Measurements from ENCODE around the gene PDSS2. TPM values are rescaled to one million over a fixed set of nuclear protein-coding genes. Genes with fewer than 3 reads are reported as not detected.

Gene PDSS2
- polyA plus RNA-seq, 1 of the 3 experiments (the other 2 are of a cell fraction), result 5.6 TPM

DNA sequence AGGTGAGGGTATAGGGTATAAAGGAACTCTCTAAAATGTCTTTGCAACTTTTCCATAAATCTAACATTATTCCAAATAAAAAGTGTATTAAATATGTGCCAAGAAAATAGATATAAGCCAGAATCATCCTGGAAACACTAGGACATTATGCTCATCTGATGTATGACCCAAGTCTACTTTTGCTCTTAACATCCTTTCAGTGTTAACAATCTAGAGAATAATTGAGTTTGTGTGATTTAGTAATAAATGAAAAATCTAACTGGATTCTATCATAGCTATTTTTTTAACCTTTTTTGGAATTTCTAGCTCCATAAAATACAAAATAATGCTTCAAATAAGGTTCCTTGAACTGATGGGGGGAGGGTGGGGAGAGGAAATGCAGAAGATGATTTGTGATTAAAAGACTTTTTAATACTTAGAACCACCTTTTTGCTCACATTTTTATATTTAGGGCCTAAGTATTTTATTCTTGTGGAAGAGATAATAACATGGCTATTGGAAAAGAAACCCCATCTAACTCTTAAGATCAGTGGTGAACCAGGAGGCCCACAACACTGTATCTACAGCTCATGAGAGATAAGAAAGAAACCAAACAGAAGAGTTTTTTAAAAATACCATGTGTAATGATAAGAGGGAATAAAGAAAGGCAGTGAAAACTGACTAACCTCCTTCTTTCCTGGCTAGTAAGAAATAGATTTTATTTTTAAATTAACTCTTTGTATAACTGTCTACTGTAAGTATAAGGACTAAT, 68.5 kb downstream of the PDSS2 start:
- no peaks in the 10 kb centered on the region for H4K20me1 ChIP-seq (ENCODE audit: insufficient read depth)
- ChIA-PET POLR2A (no interaction called here), CTCF (no interaction called here)
- no peak overlapping the region for H3K4me2 ChIP-seq
- peaks cover 0 to 9% of the 10 kb centered on the region in 2 experiments for H3K36me3 ChIP-seq (replicated peaks in 1 of 2; ENCODE audit: control insufficient read depth in 1 of 2, insufficient read depth in 2 of 2, low read length in 1 of 2)
- no peak overlapping the region for H3K27ac ChIP-seq (ENCODE audit: low read depth in 2 of 2, low read length in 1 of 2)
- H3K9me3 ChIP-seq, result 0 out of 2 replicates have a peak, but pooled peaks cover 9% of the 10 kb centered on the region
- peaks cover 4% of the 10 kb centered on the region for H3F3A ChIP-seq (replicated peaks; ENCODE audit: insufficient read depth)
- no peaks in the 10 kb centered on the region for H3K27me3 ChIP-seq (ENCODE audit: insufficient read depth)
- H3K79me2 ChIP-seq (ENCODE audit: insufficient read depth), result no peaks in the 10 kb centered on the region
- no peak overlapping the region for H2AFZ ChIP-seq (ENCODE audit: low read depth)
- no peak for TF ChIP-seq RAD21 (IDR thresholded peaks at IDR 0.05; ENCODE audit: low read length)
- no peak for TF ChIP-seq FOXM1 (IDR thresholded peaks at IDR 0.05; ENCODE audit: low read depth)
- no peak for TF ChIP-seq FOXJ3 (CRISPR knock-in tag; IDR thresholded peaks at IDR 0.05)
- no peak for TF ChIP-seq RCOR1 (IDR thresholded peaks at IDR 0.05; ENCODE audit: low read length)
- TF ChIP-seq, protein P1, sequence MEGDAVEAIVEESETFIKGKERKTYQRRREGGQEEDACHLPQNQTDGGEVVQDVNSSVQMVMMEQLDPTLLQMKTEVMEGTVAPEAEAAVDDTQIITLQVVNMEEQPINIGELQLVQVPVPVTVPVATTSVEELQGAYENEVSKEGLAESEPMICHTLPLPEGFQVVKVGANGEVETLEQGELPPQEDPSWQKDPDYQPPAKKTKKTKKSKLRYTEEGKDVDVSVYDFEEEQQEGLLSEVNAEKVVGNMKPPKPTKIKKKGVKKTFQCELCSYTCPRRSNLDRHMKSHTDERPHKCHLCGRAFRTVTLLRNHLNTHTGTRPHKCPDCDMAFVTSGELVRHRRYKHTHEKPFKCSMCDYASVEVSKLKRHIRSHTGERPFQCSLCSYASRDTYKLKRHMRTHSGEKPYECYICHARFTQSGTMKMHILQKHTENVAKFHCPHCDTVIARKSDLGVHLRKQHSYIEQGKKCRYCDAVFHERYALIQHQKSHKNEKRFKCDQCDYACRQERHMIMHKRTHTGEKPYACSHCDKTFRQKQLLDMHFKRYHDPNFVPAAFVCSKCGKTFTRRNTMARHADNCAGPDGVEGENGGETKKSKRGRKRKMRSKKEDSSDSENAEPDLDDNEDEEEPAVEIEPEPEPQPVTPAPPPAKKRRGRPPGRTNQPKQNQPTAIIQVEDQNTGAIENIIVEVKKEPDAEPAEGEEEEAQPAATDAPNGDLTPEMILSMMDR (IDR thresholded peaks at IDR 0.05), result no peak
- TF ChIP-seq PBX3 (IDR thresholded peaks at IDR 0.05), result no peak
- H3K4me3 ChIP-seq (ENCODE audit: low read depth in 2 of 2, low read length in 1 of 2), result no peak overlapping the region
- H3K9ac ChIP-seq, result no peak overlapping the region
- no peaks in the 10 kb centered on the region for H3K9me2 ChIP-seq
- no peak for DNase-seq
- H3K4me1 ChIP-seq (ENCODE audit: control insufficient read depth in 1 of 2, insufficient read depth in 2 of 2, low read depth in 1 of 2, low read length in 1 of 2), result peaks cover 0 to 3% of the 10 kb centered on the region in 2 experiments; a peak in 1 of 4 replicates

DNA sequence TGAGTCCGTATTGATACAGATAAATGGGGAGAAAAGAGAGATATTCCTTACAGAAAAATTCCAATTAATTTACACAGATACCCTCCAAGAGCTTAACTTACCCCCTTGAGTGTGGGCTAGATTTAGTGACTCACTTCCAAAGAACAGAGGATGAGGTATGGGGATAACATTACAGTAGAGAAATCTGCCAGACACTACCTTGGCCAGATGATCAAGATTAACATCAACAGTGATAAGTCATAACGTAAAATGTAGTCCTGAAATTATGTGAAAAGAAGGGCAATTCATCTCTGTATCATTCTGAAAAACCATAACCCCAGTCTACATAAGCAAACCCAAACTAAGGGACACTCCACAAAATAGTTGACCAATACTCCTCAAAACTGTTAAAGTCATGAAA, 69.3 kb downstream of the PDSS2 start:
- Histone ChIP-seq H3F3A (replicated peaks; ENCODE audit: insufficient read depth) (peaks cover 7% of the 10 kb centered on the region), H3K9me3 (0 out of 2 replicates have a peak, but pooled peaks cover 7% of the 10 kb centered on the region), H3K9ac (no peak overlapping the region), H3K36me3 (replicated peaks in 1 of 2; ENCODE audit: control insufficient read depth in 1 of 2, insufficient read depth in 2 of 2, low read length in 1 of 2) (peaks cover 0 to 9% of the 10 kb centered on the region in 2 experiments), H4K20me1 (ENCODE audit: insufficient read depth) (no peaks in the 10 kb centered on the region), H3K4me1 (ENCODE audit: control insufficient read depth in 1 of 2, insufficient read depth in 2 of 2, low read depth in 1 of 2, low read length in 1 of 2) (peaks cover 0 to 3% of the 10 kb centered on the region in 2 experiments; a peak in 1 of 4 replicates), H2AFZ (ENCODE audit: low read depth) (no peak overlapping the region), H3K9me2 (no peaks in the 10 kb centered on the region), H3K4me3 (ENCODE audit: low read depth in 2 of 2, low read length in 1 of 2) (no peak overlapping the region), H3K79me2 (ENCODE audit: insufficient read depth) (no peaks in the 10 kb centered on the region), H3K27ac (ENCODE audit: low read depth in 2 of 2, low read length in 1 of 2) (no peak overlapping the region), H3K27me3 (ENCODE audit: insufficient read depth) (no peaks in the 10 kb centered on the region), H3K4me2 (no peak overlapping the region)
- no peak for DNase-seq
- ChIA-PET POLR2A (no interaction called here), CTCF (no interaction called here)
- WGBS (ENCODE audit: low lambda C conversion rate), result 78% methylated on average over 2 of the region's 2 CpGs
- no peak for TF ChIP-seq SIN3A (IDR thresholded peaks at IDR 0.05; ENCODE audit: borderline replicate concordance, low read depth, low read length)
- TF ChIP-seq EP300 (IDR thresholded peaks at IDR 0.05; ENCODE audit: borderline replicate concordance in 1 of 2, low read depth in 1 of 2, low read length in 1 of 2), result 0 out of 4 replicates have a peak, but pooled peaks of 1 of the 2 experiments have one; percentile 14
- TF ChIP-seq REST (IDR thresholded peaks at IDR 0.05; ENCODE audit: low read depth, low read length), result no peak
- TF ChIP-seq CHD2 (IDR thresholded peaks at IDR 0.05; ENCODE audit: low read length, partially characterized antibody), result no peak
- TF ChIP-seq RCOR1 (IDR thresholded peaks at IDR 0.05; ENCODE audit: low read length), result no peak
- TF ChIP-seq TAF1 (IDR thresholded peaks at IDR 0.05; ENCODE audit: borderline replicate concordance, low read depth, low read length), result no peak
- no peak for TF ChIP-seq ELF1 (IDR thresholded peaks at IDR 0.05)
- no peak for TF ChIP-seq MXI1 (IDR thresholded peaks at IDR 0.05; ENCODE audit: low read depth, low read length)
- TF ChIP-seq SMC3 (IDR thresholded peaks at IDR 0.05; ENCODE audit: low read depth, low read length), result no peak
- no peak for TF ChIP-seq NRF1 (IDR thresholded peaks at IDR 0.05; ENCODE audit: low read depth, low read length)
- no peak for TF ChIP-seq FOXM1 (IDR thresholded peaks at IDR 0.05; ENCODE audit: low read depth)
- TF ChIP-seq TCF12 (IDR thresholded peaks at IDR 0.05), result peak; percentile 60
- TF ChIP-seq NFIC (IDR thresholded peaks at IDR 0.05; ENCODE audit: borderline replicate concordance), result peak; percentile 21; the same call in 1 of the 2 replicates
- no peak for TF ChIP-seq RXRA (IDR thresholded peaks at IDR 0.05; ENCODE audit: borderline replicate concordance, low read depth)
- no peak for TF ChIP-seq FOXJ3 (CRISPR knock-in tag; IDR thresholded peaks at IDR 0.05)
- no peak for TF ChIP-seq TEAD4 (IDR thresholded peaks at IDR 0.05; ENCODE audit: borderline replicate concordance, insufficient read depth)
- peak; percentile 59 for TF ChIP-seq PBX3 (IDR thresholded peaks at IDR 0.05)
- TF ChIP-seq JUND (IDR thresholded peaks at IDR 0.05), result peak; percentile 14; the same call in 1 of the 2 replicates
